H1 (cell line): ENCODE data around the gene FOXN3. TPM values are rescaled to one million over a fixed set of nuclear protein-coding genes. Genes with fewer than 3 reads are reported as not detected.

ENCODE experiments used
- CTCF ChIA-PET: fragments of 300-600 bp; sonication (Branson Sonifier 250); formaldehyde crosslinking; loops from one replicate; lab custom pipeline; 2021; ENCODE audit not compliant: partially characterized antibody; lab: Charles Lee
- POLR2A ChIA-PET: fragments of 300-600 bp; sonication (Branson Sonifier 250); formaldehyde crosslinking; loops from one replicate; lab custom pipeline; 2021; ENCODE audit warnings: inconsistent platforms; ENCODE audit not compliant: partially characterized antibody; lab: Charles Lee
- DNase-seq, 2 experiments: peaks; one replicate each; pipeline versions ENCODE4 v3.0.0 to v3.0.0-alpha.2; 2010 to 2022; ENCODE audit warnings: low spot score in 2 of 2, low read depth in 1 of 2, mixed read lengths in 1 of 2
- FAIRE-seq: peaks from 2 replicates; lab custom pipeline; 2011; peaks lifted over from hg19 to GRCh38; lab: Jason Lieb, UNC
- H2AFZ ChIP-seq: 2 replicates; pipeline ENCODE4 v1.8.1; 2012; ENCODE audit warnings: low read length, inconsistent platforms
- H2AK5ac ChIP-seq: 2 replicates; pipeline ENCODE4 v1.6.1; 2013; ENCODE audit warnings: low read depth, low read length
- H2BK120ac ChIP-seq: replicated peaks from 2 replicates; pipeline ENCODE3; 2013; ENCODE audit warnings: low read depth, low read length, inconsistent platforms
- H2BK12ac ChIP-seq: 2 replicates; pipeline ENCODE4 v1.6.1; 2013; ENCODE audit warnings: low read depth, low read length
- H2BK15ac ChIP-seq: 2 replicates; pipeline ENCODE4 v1.6.1; 2013; ENCODE audit warnings: low read length
- H2BK20ac ChIP-seq: 2 replicates; pipeline ENCODE4 v1.6.1; 2013; ENCODE audit warnings: low read length
- H2BK5ac ChIP-seq: 2 replicates; pipeline ENCODE4 v1.6.1; 2013; ENCODE audit warnings: low read depth, low read length
- H3K14ac ChIP-seq: 2 replicates; pipeline ENCODE4 v1.6.1; 2013; ENCODE audit warnings: inconsistent platforms; ENCODE audit not compliant: insufficient read length
- H3K18ac ChIP-seq: 2 replicates; pipeline ENCODE4 v1.6.1; 2013; ENCODE audit warnings: low read length; ENCODE audit errors: extremely low read depth
- H3K23ac ChIP-seq: 2 replicates; pipeline ENCODE4 v1.6.1; 2013; ENCODE audit warnings: inconsistent platforms; ENCODE audit not compliant: insufficient read length
- H3K23me2 ChIP-seq: 2 replicates; pipeline ENCODE4 v1.6.1; 2013; ENCODE audit warnings: low read depth, low read length
- H3K27ac ChIP-seq: 2 replicates; pipeline ENCODE4 v1.6.1; 2011; ENCODE audit warnings: low read depth, low read length, inconsistent platforms
- H3K27me3 ChIP-seq, 4 experiments: replicated peaks in 1 of 4; 1 replicate in 1 of 4; 2 replicates in 3 of 4; pipeline versions ENCODE4 v1.6.1 to v1.8.1; 2011 to 2013; ENCODE audit warnings: low read length in 3 of 4, mild to moderate bottlenecking in 3 of 4, inconsistent platforms in 2 of 4, mixed read lengths in 2 of 4, moderate library complexity in 1 of 4; ENCODE audit not compliant: control insufficient read depth in 3 of 4, insufficient read depth in 3 of 4; ENCODE audit errors: extremely low read depth in 1 of 4
- H3K36me3 ChIP-seq, 4 experiments: 2 replicates each; pipeline versions ENCODE4 v1.6.1 to v1.8.1; 2011 to 2013; ENCODE audit warnings: mild to moderate bottlenecking in 4 of 4, low read length in 3 of 4, moderate library complexity in 2 of 4, control low read depth in 1 of 4, inconsistent platforms in 1 of 4; ENCODE audit not compliant: insufficient read depth in 4 of 4, control insufficient read depth in 2 of 4
- H3K4ac ChIP-seq: replicated peaks from 2 replicates; pipeline ENCODE3; 2013; ENCODE audit warnings: low read length, low read depth, mixed read lengths, inconsistent platforms; ENCODE audit not compliant: insufficient read length
- H3K4me1 ChIP-seq, 4 experiments: replicated peaks in 1 of 4; 1 replicate in 1 of 4; 2 replicates in 3 of 4; pipeline versions ENCODE4 v1.6.1 to v1.8.1; 2011 to 2013; ENCODE audit warnings: low read length in 3 of 4, inconsistent platforms in 2 of 4, mixed read lengths in 1 of 4; ENCODE audit not compliant: insufficient read depth in 4 of 4, control insufficient read depth in 3 of 4
- H3K4me2 ChIP-seq, 2 experiments: 2 replicates each; pipeline versions ENCODE4 v1.6.1 to v1.8.1; 2011 to 2013; ENCODE audit warnings: low read depth in 2 of 2, low read length in 2 of 2, control low read depth in 1 of 2, inconsistent platforms in 1 of 2, mild to moderate bottlenecking in 1 of 2; ENCODE audit not compliant: insufficient read depth in 1 of 2
- H3K4me3 ChIP-seq, 4 experiments: fragments of 200-600, 300-600 bp in 1 of 4; sonication (generic), shearing (Covaris generic), sonication (Bioruptor Twin) in 1 of 4; 2 replicates each; pipeline versions ENCODE4 v1.5.1 to v1.8.1; 2011 to 2016; ENCODE audit warnings: low read length in 4 of 4, low read depth in 3 of 4, control low read depth in 2 of 4, inconsistent platforms in 2 of 4, mild to moderate bottlenecking in 2 of 4, mixed read lengths in 1 of 4, moderate library complexity in 1 of 4; ENCODE audit not compliant: insufficient read depth in 2 of 4; ENCODE audit errors: extremely low read depth in 1 of 4
- H3K56ac ChIP-seq: replicated peaks from 2 replicates; pipeline ENCODE3; 2013; ENCODE audit warnings: low read depth, mild to moderate bottlenecking, mixed read lengths, low read length, inconsistent platforms; ENCODE audit not compliant: insufficient read length
- H3K79me1 ChIP-seq: 2 replicates; pipeline ENCODE4 v1.6.1; 2013; ENCODE audit warnings: low read depth, low read length, control low read depth
- H3K79me2 ChIP-seq, 2 experiments: 2 replicates each; pipeline versions ENCODE4 v1.6.1 to v1.8.1; 2012 to 2013; ENCODE audit warnings: low read length in 2 of 2, mild to moderate bottlenecking in 2 of 2, inconsistent platforms in 1 of 2; ENCODE audit not compliant: insufficient read depth in 2 of 2, control insufficient read depth in 1 of 2
- H3K9ac ChIP-seq, 4 experiments: replicated peaks in 1 of 4; 1 replicate in 1 of 4; 2 replicates in 3 of 4; pipeline versions ENCODE4 v1.6.1 to v1.8.1; 2011 to 2013; ENCODE audit warnings: low read depth in 3 of 4, low read length in 3 of 4, control low read depth in 2 of 4, mild to moderate bottlenecking in 2 of 4, moderate library complexity in 2 of 4, inconsistent platforms in 1 of 4; ENCODE audit errors: extremely low read depth in 1 of 4
- H3K9me3 ChIP-seq, 2 experiments: 2 replicates each; pipeline versions ENCODE4 v1.6.1 to v1.8.1; 2012 to 2013; ENCODE audit warnings: mild to moderate bottlenecking in 2 of 2, moderate library complexity in 2 of 2, control low read depth in 1 of 2, inconsistent platforms in 1 of 2, low read depth in 1 of 2, low read length in 1 of 2, mixed read lengths in 1 of 2; ENCODE audit not compliant: insufficient read depth in 2 of 2
- H4K20me1 ChIP-seq, 2 experiments: replicated peaks in 1 of 2; 2 replicates each; pipeline versions ENCODE3 to v1.8.1; 2011 to 2013; ENCODE audit warnings: inconsistent platforms in 2 of 2, low read length in 2 of 2, mild to moderate bottlenecking in 1 of 2; ENCODE audit not compliant: insufficient read depth in 2 of 2, control insufficient read depth in 1 of 2
- H4K5ac ChIP-seq: 2 replicates; pipeline ENCODE4 v1.6.1; 2013; ENCODE audit warnings: low read length, low read depth, mixed read lengths, inconsistent platforms; ENCODE audit not compliant: insufficient read length
- H4K8ac ChIP-seq: 2 replicates; pipeline ENCODE4 v1.8.0; 2013; ENCODE audit warnings: mild to moderate bottlenecking, moderate library complexity, low read length, inconsistent platforms; ENCODE audit not compliant: insufficient read depth; ENCODE audit errors: extremely low read depth
- H4K91ac ChIP-seq: replicated peaks from 2 replicates; pipeline ENCODE3; 2013; ENCODE audit warnings: low read length, mixed read lengths, inconsistent platforms; ENCODE audit not compliant: insufficient read length
- CHD1 ChIP-seq: IDR thresholded peaks from 2 replicates; pipeline ENCODE4 v1.6.1; 2012; ENCODE audit warnings: low read depth, low read length, improper control_type of control experiment
- EP300 ChIP-seq, 2 experiments: IDR thresholded peaks; 1 replicate in 1 of 2; 2 replicates in 1 of 2; pipeline ENCODE4 v1.6.1; 2011 to 2012; ENCODE audit warnings: low read depth in 2 of 2, low read length in 2 of 2, mild to moderate bottlenecking in 2 of 2, borderline replicate concordance in 1 of 2, inconsistent platforms in 1 of 2, moderate library complexity in 1 of 2
- GTF2F1 ChIP-seq: IDR thresholded peaks from 2 replicates; pipeline ENCODE4 v1.6.1; 2012; ENCODE audit warnings: low read depth, low read length, improper control_type of control experiment, borderline replicate concordance
- MAX ChIP-seq: IDR thresholded peaks from 2 replicates; pipeline ENCODE4 v1.6.1; 2012; ENCODE audit warnings: inconsistent platforms
- NANOG ChIP-seq: IDR thresholded peaks from 2 replicates; pipeline ENCODE4 v1.6.1; 2011; ENCODE audit warnings: low read length, low read depth, mild to moderate bottlenecking, inconsistent platforms; ENCODE audit not compliant: insufficient read depth, poor library complexity, severe bottlenecking
- POLR2A ChIP-seq, 2 experiments: IDR thresholded peaks; 1 replicate in 1 of 2; 2 replicates in 1 of 2; pipeline ENCODE4 v1.6.1; 2011; ENCODE audit warnings: low read depth in 2 of 2, low read length in 2 of 2, mild to moderate bottlenecking in 2 of 2; ENCODE audit errors: control extremely low read depth in 1 of 2
- POLR2AphosphoS5 ChIP-seq: IDR thresholded peaks from 2 replicates; pipeline ENCODE4 v1.6.1; 2011; ENCODE audit warnings: low read depth, low read length
- POU5F1 ChIP-seq: IDR thresholded peaks from 2 replicates; pipeline ENCODE4 v1.6.1; 2011; ENCODE audit warnings: low read depth, mild to moderate bottlenecking, low read length, moderate library complexity
- RNF2 ChIP-seq: fragments of 200-900, 300-1000 bp; sonication (generic); IDR thresholded peaks from 2 replicates; pipeline ENCODE4 v1.7.1; 2016; ENCODE audit warnings: borderline replicate concordance, low read depth, mild to moderate bottlenecking, antibody characterized with exemption, low read length; ENCODE audit not compliant: poor library complexity, severe bottlenecking; ENCODE audit errors: missing control alignments
- SP1 ChIP-seq: IDR thresholded peaks from 2 replicates; pipeline ENCODE4 v1.6.1; 2011; ENCODE audit warnings: low read depth, low read length
- SP4 ChIP-seq: IDR thresholded peaks from 2 replicates; pipeline ENCODE4 v1.6.1; 2012; ENCODE audit warnings: low read length, inconsistent platforms
- SRF ChIP-seq: IDR thresholded peaks from 2 replicates; pipeline ENCODE4 v1.6.1; 2011; ENCODE audit warnings: mild to moderate bottlenecking, low read depth, low read length, moderate library complexity
- SUZ12 ChIP-seq: fragments of 200-600 bp; sonication (generic); IDR thresholded peaks from 2 replicates; pipeline ENCODE4 v1.6.1; 2012; ENCODE audit warnings: mild to moderate bottlenecking, inconsistent platforms, low read length, moderate library complexity, mixed read lengths
- TBP ChIP-seq: IDR thresholded peaks from 2 replicates; pipeline ENCODE4 v1.6.1; 2011; ENCODE audit warnings: low read depth, low read length, improper control_type of control experiment
- TCF12 ChIP-seq: IDR thresholded peaks from 2 replicates; pipeline ENCODE4 v1.6.1; 2011; ENCODE audit warnings: low read depth, mild to moderate bottlenecking, low read length
- YY1 ChIP-seq: IDR thresholded peaks from 2 replicates; pipeline ENCODE4 v1.6.1; 2011; ENCODE audit warnings: low read depth, mild to moderate bottlenecking, low read length
- WGBS, 2 experiments: shearing (Covaris generic) in 1 of 2; methylation state at CpG; one replicate each; pipeline versions ENCODE4 v1.1.6 to v1.1.7; 2013 to 2015; ENCODE audit warnings: low lambda C conversion rate in 2 of 2, mixed read lengths in 2 of 2, inconsistent platforms in 1 of 2, low coverage in 1 of 2, missing lambda C conversion rate in 1 of 2; ENCODE audit not compliant: insufficient replicate concordance in 2 of 2, insufficient coverage in 1 of 2, insufficient read length in 1 of 2; ENCODE audit errors: extremely low coverage in 1 of 2, missing lambda C conversion rate in 1 of 2; 5-methylcytosine and 5-hydroxymethylcytosine counted together
- polyA plus RNA-seq, 7 experiments: library from polyadenylated mRNA; depleted of rRNA in 3 of 7; stranded (reverse) in 5 of 7; unstranded in 2 of 7; fragments of >200 nt in 5 of 7; fragments of 200-250 nt in 2 of 7; gene quantifications; 1 replicate in 5 of 7; 2 replicates in 1 of 7; 4 replicates in 1 of 7; pipeline versions ENCODE4 v1.2.1 to v1.2.3, GENCODE V29; 2011 to 2013; ENCODE audit warnings: missing spikeins in 2 of 7, mixed read lengths in 2 of 7
- total RNA-seq: library from RNA; stranded (reverse); fragmentation: NEBNext Ultra II Directional; extraction: Animal tissue kit (Norgen Biotek cat#: 25700); gene quantifications from 2 replicates; pipeline ENCODE4 v1.2.1, GENCODE V29; 2021

Gene FOXN3
- total and polyA plus RNA-seq, 2 of the 8 experiments (the other 6 are each of a cell fraction or from before 2014, with no cell fraction given): 52.6 to 178 TPM

- Histone ChIP-seq H3K4me3 (no peak overlapping the region), H3K4ac (no peak overlapping the region), H4K8ac (no peak overlapping the region), H2BK120ac (no peak overlapping the region), H3K27me3 (no peaks in the 10 kb centered on the region; a peak in 1 of 7 replicates), H4K20me1 (no peaks in the 10 kb centered on the region), H3K79me1 (no peaks in the 10 kb centered on the region), H4K91ac (no peak overlapping the region), H3K36me3 (no peaks in the 10 kb centered on the region), H3K18ac (no peak overlapping the region), H3K23ac (no peak overlapping the region), H2AK5ac (no peak overlapping the region), H3K9ac (no peak overlapping the region), H2AFZ (no peak overlapping the region), H2BK15ac (no peak overlapping the region), H3K4me2 (no peak overlapping the region), H2BK5ac (no peak overlapping the region), H2BK20ac (no peak overlapping the region), H3K79me2 (no peaks in the 10 kb centered on the region), H3K9me3 (no peaks in the 10 kb centered on the region), H3K14ac (no peak overlapping the region), H4K5ac (no peak overlapping the region), H3K56ac (no peak overlapping the region), H3K4me1 (peaks cover 5 to 12% (median 9%) of the 10 kb centered on the region in 4 experiments; a peak in 5 of 7 replicates), H3K23me2 (no peaks in the 10 kb centered on the region; the same call in 1 of the 2 replicates), H2BK12ac (no peak overlapping the region), H3K27ac (no peak overlapping the region)
- ChIA-PET CTCF (no interaction called here), POLR2A (no interaction called here)
- FAIRE-seq (no peak), DNase-seq (no peak)
- WGBS, 2 experiments: 87% methylated on average over 3 of the region's 3 CpGs; no CpG with 5 or more reads in 1 of the 2 experiments
- TF ChIP-seq POLR2AphosphoS5 (no peak), RNF2 (no peak), GTF2F1 (no peak), NANOG (no peak), POLR2A (IDR thresholded peaks at IDR 0.05; ENCODE audit: control extremely low read depth in 1 of 2, low read depth in 2 of 2, low read length in 2 of 2) (no peak), TBP (no peak), SP1 (no peak), YY1 (no peak), SUZ12 (no peak), EP300 (IDR thresholded peaks at IDR 0.05; ENCODE audit: borderline replicate concordance in 1 of 2, low read depth in 2 of 2, low read length in 2 of 2) (no peak), POU5F1 (no peak), SRF (no peak), MAX (no peak), CHD1 (no peak), TCF12 (no peak), SP4 (no peak)
Measured at GRCh38 chr14:89143595-89143994, 273.4 kb downstream of the FOXN3 start.
